ENCODE results near the gene MR1.

The MR1 gene

DNA sequence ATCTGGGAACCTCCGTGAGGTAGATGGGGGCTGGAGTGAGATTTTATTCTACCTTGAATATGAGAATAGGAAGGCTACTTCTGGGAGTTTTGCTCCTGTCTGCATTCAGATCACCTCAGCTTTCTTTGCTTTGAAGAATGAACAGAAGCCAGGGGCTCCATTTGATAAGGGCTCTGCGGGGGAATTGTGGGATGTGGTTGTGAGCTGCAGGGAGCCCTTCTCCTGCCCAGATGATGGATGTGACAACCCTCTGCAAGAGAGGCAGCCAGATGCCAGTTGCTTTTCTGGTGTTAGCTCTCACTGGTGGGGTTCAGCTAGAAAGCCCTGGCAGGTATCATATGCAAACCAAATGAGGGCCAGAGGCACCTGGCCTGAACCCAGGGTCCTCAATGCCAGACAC lies 76.2 kb downstream of the MR1 start:
- H3K27me3 Mint-ChIP-seq: no peaks in the 10 kb centered on the region
- no peaks in the 10 kb centered on the region for H3K9me3 Mint-ChIP-seq
- no peak overlapping the region for H3K4me3 Mint-ChIP-seq
- H3K27ac Mint-ChIP-seq: no peak overlapping the region
- DNase-seq (ENCODE audit: low spot score in 2 of 2): no peak
- H3K36me3 Mint-ChIP-seq: no peaks in the 10 kb centered on the region
- peaks cover 32% of the 10 kb centered on the region for H3K4me1 Mint-ChIP-seq
- no peak for ATAC-seq (ENCODE audit: low read depth)
